GM12878 (cell line): ENCODE data around the gene PIGS. TPM values are rescaled to one million over a fixed set of nuclear protein-coding genes. Genes with fewer than 3 reads are reported as not detected.

Experiments
- ASH2L ChIP-seq: fragments of 300-600, 200-600 bp; sonication (generic); IDR thresholded peaks from 2 replicates; pipeline ENCODE4 v1.6.1; 2017; ENCODE audit warnings: low read depth, mild to moderate bottlenecking, borderline replicate concordance
- FOS ChIP-seq: IDR thresholded peaks from 3 replicates; pipeline ENCODE4 v1.6.1; 2011; ENCODE audit warnings: borderline replicate concordance; ENCODE audit not compliant: insufficient read length; ENCODE audit errors: extremely low read depth
- HCFC1 ChIP-seq: fragments of 150-350 bp; IDR thresholded peaks from 2 replicates; pipeline ENCODE4 v1.6.1; 2014; ENCODE audit warnings: low read length
- KLF5 ChIP-seq: fragments of 450-650 bp; IDR thresholded peaks from 2 replicates; pipeline ENCODE4 v1.6.1; 2014; ENCODE audit warnings: mild to moderate bottlenecking; ENCODE audit not compliant: partially characterized antibody
- NFYB ChIP-seq: IDR thresholded peaks from 2 replicates; pipeline ENCODE4 v1.6.1; 2011; ENCODE audit warnings: low read depth, mild to moderate bottlenecking, low read length, improper control_type of control experiment, moderate library complexity; ENCODE audit not compliant: insufficient read depth
- PML ChIP-seq: IDR thresholded peaks from 2 replicates; pipeline ENCODE4 v1.6.1; 2012; ENCODE audit warnings: low read length, inconsistent platforms
- RBBP5 ChIP-seq: fragments of 200-600 bp; sonication (generic); conservative IDR thresholded peaks from 2 replicates; pipeline ENCODE4 v1.6.1; 2016
- SUPT20H ChIP-seq: IDR thresholded peaks from 2 replicates; pipeline ENCODE4 v1.6.1; 2011; ENCODE audit warnings: low read depth, mild to moderate bottlenecking, low read length, moderate library complexity, borderline replicate concordance; ENCODE audit not compliant: control insufficient read depth
- TARDBP ChIP-seq: IDR thresholded peaks from 2 replicates; pipeline ENCODE4 v1.6.1; 2016; ENCODE audit warnings: borderline replicate concordance
- polyA plus RNA-seq, 11 experiments: library from polyadenylated mRNA; depleted of rRNA in 4 of 11; unstranded in 6 of 11; stranded (reverse) in 5 of 11; fragments of >200 nt; fragmentation: Nextera tagmentation in 4 of 11; fragmentation: Illumina TruSeq in 1 of 11; extraction: Ambion mirVana in 4 of 11; extraction: Trizol in 1 of 11; gene quantifications; 1 replicate in 1 of 11; 2 replicates in 10 of 11; pipeline versions ENCODE4 v1.2.1 to v1.2.3, GENCODE V29; 2011 to 2016; ENCODE audit warnings: inconsistent platforms in 2 of 11, missing spikeins in 2 of 11, low read depth in 1 of 11
- total RNA-seq, 4 experiments: library from RNA; depleted of rRNA in 3 of 4; stranded (reverse); fragments of >200 nt in 3 of 4; fragmentation: Illumina TruSeq in 1 of 4; extraction: Trizol in 1 of 4; gene quantifications; 2 replicates each; pipeline versions ENCODE4 v1.2.1 to v1.2.3, GENCODE V29; 2013 to 2021
- TF ChIP-seq, protein P1 (sequence below): fragments of 450-650 bp; IDR thresholded peaks from 2 replicates; pipeline ENCODE4 v1.6.1; 2016; ENCODE audit warnings: mild to moderate bottlenecking
- TF ChIP-seq, protein P2 (sequence below): fragments of 450-650 bp; IDR thresholded peaks from 2 replicates; pipeline ENCODE4 v1.6.1; 2017; ENCODE audit warnings: mild to moderate bottlenecking
- TF ChIP-seq, protein P3 (sequence below): fragments of 450-650 bp; IDR thresholded peaks from 2 replicates; pipeline ENCODE4 v1.6.1; 2017; ENCODE audit warnings: mild to moderate bottlenecking, moderate library complexity
- TF ChIP-seq, protein P4 (sequence below): fragments of 450-650 bp; IDR thresholded peaks from 2 replicates; pipeline ENCODE4 v1.6.1; 2017; ENCODE audit warnings: antibody characterized with exemption, mild to moderate bottlenecking, moderate library complexity
- TF ChIP-seq, protein P5 (sequence below): fragments of 450-650 bp; formaldehyde crosslinking; IDR thresholded peaks from 2 replicates; pipeline ENCODE4 v1.5.0; 2022; ENCODE audit warnings: mild to moderate bottlenecking, missing genetic modification characterization

PIGS gene
- total and polyA plus RNA-seq, 10 of the 15 experiments (the other 5 are each of a cell fraction or from before 2014, with no cell fraction given): 27.5 to 73.7 (median 50.7) TPM

DNA sequence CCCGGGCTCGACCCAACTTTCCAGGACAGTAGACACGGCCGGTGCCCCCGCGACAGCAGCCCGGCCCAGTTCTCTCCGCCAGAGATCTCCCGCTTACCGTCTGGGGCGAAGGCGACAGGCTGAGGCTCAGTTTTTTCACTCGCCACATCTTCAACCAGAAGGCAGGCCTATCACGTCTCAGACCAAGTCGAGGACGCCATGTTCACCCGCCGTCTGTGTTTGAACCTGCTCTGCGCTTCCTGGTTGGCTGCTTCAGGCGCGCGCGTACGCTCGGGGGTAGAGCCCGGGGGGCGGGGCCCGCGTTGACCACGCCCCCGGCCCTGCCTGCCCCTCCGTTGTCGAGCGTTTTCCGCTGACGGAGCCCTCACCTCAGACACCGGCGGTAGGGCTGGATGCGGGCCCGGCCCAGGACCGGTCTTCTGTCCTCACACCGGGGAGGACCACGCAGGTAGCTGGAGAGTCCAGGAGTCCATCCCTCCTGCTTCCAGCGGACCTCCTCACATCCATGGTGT, 27.5 kb upstream of the PIGS start, which contains the start of gene SPAG5 (continued):
- TF ChIP-seq, protein P1, sequence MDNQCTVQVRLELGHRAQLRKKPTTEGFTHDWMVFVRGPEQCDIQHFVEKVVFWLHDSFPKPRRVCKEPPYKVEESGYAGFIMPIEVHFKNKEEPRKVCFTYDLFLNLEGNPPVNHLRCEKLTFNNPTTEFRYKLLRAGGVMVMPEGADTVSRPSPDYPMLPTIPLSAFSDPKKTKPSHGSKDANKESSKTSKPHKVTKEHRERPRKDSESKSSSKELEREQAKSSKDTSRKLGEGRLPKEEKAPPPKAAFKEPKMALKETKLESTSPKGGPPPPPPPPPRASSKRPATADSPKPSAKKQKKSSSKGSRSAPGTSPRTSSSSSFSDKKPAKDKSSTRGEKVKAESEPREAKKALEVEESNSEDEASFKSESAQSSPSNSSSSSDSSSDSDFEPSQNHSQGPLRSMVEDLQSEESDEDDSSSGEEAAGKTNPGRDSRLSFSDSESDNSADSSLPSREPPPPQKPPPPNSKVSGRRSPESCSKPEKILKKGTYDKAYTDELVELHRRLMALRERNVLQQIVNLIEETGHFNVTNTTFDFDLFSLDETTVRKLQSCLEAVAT: no peak
- TF ChIP-seq HCFC1: peak; percentile 34; the same call in 1 of the 2 replicates
- TF ChIP-seq RBBP5: no peak
- TF ChIP-seq KLF5: no peak
- TF ChIP-seq SUPT20H: no peak
- TF ChIP-seq FOS: no peak
- TF ChIP-seq, protein P2, sequence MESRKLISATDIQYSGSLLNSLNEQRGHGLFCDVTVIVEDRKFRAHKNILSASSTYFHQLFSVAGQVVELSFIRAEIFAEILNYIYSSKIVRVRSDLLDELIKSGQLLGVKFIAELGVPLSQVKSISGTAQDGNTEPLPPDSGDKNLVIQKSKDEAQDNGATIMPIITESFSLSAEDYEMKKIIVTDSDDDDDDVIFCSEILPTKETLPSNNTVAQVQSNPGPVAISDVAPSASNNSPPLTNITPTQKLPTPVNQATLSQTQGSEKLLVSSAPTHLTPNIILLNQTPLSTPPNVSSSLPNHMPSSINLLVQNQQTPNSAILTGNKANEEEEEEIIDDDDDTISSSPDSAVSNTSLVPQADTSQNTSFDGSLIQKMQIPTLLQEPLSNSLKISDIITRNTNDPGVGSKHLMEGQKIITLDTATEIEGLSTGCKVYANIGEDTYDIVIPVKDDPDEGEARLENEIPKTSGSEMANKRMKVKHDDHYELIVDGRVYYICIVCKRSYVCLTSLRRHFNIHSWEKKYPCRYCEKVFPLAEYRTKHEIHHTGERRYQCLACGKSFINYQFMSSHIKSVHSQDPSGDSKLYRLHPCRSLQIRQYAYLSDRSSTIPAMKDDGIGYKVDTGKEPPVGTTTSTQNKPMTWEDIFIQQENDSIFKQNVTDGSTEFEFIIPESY: no peak
- TF ChIP-seq, protein P3, sequence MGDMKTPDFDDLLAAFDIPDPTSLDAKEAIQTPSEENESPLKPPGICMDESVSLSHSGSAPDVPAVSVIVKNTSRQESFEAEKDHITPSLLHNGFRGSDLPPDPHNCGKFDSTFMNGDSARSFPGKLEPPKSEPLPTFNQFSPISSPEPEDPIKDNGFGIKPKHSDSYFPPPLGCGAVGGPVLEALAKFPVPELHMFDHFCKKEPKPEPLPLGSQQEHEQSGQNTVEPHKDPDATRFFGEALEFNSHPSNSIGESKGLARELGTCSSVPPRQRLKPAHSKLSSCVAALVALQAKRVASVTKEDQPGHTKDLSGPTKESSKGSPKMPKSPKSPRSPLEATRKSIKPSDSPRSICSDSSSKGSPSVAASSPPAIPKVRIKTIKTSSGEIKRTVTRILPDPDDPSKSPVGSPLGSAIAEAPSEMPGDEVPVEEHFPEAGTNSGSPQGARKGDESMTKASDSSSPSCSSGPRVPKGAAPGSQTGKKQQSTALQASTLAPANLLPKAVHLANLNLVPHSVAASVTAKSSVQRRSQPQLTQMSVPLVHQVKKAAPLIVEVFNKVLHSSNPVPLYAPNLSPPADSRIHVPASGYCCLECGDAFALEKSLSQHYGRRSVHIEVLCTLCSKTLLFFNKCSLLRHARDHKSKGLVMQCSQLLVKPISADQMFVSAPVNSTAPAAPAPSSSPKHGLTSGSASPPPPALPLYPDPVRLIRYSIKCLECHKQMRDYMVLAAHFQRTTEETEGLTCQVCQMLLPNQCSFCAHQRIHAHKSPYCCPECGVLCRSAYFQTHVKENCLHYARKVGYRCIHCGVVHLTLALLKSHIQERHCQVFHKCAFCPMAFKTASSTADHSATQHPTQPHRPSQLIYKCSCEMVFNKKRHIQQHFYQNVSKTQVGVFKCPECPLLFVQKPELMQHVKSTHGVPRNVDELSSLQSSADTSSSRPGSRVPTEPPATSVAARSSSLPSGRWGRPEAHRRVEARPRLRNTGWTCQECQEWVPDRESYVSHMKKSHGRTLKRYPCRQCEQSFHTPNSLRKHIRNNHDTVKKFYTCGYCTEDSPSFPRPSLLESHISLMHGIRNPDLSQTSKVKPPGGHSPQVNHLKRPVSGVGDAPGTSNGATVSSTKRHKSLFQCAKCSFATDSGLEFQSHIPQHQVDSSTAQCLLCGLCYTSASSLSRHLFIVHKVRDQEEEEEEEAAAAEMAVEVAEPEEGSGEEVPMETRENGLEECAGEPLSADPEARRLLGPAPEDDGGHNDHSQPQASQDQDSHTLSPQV: no peak
- TF ChIP-seq, protein P4, sequence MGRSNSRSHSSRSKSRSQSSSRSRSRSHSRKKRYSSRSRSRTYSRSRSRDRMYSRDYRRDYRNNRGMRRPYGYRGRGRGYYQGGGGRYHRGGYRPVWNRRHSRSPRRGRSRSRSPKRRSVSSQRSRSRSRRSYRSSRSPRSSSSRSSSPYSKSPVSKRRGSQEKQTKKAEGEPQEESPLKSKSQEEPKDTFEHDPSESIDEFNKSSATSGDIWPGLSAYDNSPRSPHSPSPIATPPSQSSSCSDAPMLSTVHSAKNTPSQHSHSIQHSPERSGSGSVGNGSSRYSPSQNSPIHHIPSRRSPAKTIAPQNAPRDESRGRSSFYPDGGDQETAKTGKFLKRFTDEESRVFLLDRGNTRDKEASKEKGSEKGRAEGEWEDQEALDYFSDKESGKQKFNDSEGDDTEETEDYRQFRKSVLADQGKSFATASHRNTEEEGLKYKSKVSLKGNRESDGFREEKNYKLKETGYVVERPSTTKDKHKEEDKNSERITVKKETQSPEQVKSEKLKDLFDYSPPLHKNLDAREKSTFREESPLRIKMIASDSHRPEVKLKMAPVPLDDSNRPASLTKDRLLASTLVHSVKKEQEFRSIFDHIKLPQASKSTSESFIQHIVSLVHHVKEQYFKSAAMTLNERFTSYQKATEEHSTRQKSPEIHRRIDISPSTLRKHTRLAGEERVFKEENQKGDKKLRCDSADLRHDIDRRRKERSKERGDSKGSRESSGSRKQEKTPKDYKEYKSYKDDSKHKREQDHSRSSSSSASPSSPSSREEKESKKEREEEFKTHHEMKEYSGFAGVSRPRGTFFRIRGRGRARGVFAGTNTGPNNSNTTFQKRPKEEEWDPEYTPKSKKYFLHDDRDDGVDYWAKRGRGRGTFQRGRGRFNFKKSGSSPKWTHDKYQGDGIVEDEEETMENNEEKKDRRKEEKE: no peak
- no peak for TF ChIP-seq TARDBP
- TF ChIP-seq, protein P5, sequence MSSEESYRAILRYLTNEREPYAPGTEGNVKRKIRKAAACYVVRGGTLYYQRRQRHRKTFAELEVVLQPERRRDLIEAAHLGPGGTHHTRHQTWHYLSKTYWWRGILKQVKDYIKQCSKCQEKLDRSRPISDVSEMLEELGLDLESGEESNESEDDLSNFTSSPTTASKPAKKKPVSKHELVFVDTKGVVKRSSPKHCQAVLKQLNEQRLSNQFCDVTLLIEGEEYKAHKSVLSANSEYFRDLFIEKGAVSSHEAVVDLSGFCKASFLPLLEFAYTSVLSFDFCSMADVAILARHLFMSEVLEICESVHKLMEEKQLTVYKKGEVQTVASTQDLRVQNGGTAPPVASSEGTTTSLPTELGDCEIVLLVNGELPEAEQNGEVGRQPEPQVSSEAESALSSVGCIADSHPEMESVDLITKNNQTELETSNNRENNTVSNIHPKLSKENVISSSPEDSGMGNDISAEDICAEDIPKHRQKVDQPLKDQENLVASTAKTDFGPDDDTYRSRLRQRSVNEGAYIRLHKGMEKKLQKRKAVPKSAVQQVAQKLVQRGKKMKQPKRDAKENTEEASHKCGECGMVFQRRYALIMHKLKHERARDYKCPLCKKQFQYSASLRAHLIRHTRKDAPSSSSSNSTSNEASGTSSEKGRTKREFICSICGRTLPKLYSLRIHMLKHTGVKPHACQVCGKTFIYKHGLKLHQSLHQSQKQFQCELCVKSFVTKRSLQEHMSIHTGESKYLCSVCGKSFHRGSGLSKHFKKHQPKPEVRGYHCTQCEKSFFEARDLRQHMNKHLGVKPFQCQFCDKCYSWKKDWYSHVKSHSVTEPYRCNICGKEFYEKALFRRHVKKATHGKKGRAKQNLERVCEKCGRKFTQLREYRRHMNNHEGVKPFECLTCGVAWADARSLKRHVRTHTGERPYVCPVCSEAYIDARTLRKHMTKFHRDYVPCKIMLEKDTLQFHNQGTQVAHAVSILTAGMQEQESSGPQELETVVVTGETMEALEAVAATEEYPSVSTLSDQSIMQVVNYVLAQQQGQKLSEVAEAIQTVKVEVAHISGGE (CRISPR knock-in tag): no peak
- TF ChIP-seq ASH2L: no peak
- peak; percentile 67; the same call in 1 of the 2 replicates for TF ChIP-seq PML
- peak; percentile 82; the same call in 1 of the 2 replicates for TF ChIP-seq NFYB
